Activated CD8-positive, alpha-beta T cell treated with anti-CD3 and anti-CD28 coated beads, Interleukin-2, amount 10 ng/mL, durations not matched to agents 7 days and 5 days (primary cell): ENCODE measurements around the gene ACAD11. TPM values are rescaled to one million over a fixed set of nuclear protein-coding genes. Genes with fewer than 3 reads are reported as not detected.

Source experiments
- ATAC-seq: fragments of 150-1000 bp; cut with Tn5 transposase; one replicate; pipeline ENCODE4 v1.10.0; 2021; ENCODE audit warnings: moderate library complexity
- CTCF ChIA-PET: fragments of 350-600 bp; sonication (Branson Sonifier 250); formaldehyde crosslinking; loops from one replicate; lab custom pipeline; 2021; ENCODE audit warnings: antibody characterized with exemption; lab: Charles Lee
- POLR2A ChIA-PET: fragments of 350-600 bp; sonication (Branson Sonifier 250); formaldehyde crosslinking; loops from one replicate; lab custom pipeline; 2021; ENCODE audit warnings: antibody characterized with exemption; lab: Charles Lee
- DNase-seq: peaks from one replicate; pipeline ENCODE4 v3.0.0-alpha.2; 2020
- H3K27ac Mint-ChIP-seq: one replicate; pipeline ENCODE4 v1.8.0; 2021; ENCODE audit warnings: mild to moderate bottlenecking, mixed read lengths
- H3K27me3 Mint-ChIP-seq: one replicate; pipeline ENCODE4 v1.8.0; 2021; ENCODE audit warnings: low read depth, mixed read lengths
- H3K36me3 Mint-ChIP-seq: one replicate; pipeline ENCODE4 v1.8.0; 2021; ENCODE audit warnings: low read depth, mixed read lengths
- H3K4me1 Mint-ChIP-seq: one replicate; pipeline ENCODE4 v1.8.0; 2021; ENCODE audit warnings: low read depth, mixed read lengths
- H3K4me3 Mint-ChIP-seq: one replicate; pipeline ENCODE4 v1.8.0; 2021; ENCODE audit warnings: mild to moderate bottlenecking, mixed read lengths
- H3K9me3 Mint-ChIP-seq: one replicate; pipeline ENCODE4 v1.8.0; 2022; ENCODE audit warnings: mixed read lengths; ENCODE audit not compliant: insufficient read depth
- total RNA-seq, 2 experiments: library from RNA; stranded (reverse); gene quantifications; one replicate each; pipeline ENCODE4 v1.2.3, GENCODE V29; 2021

ACAD11 gene
- total RNA-seq, 2 experiments from 2014 or later = 11.3 to 13.7 TPM

- POLR2A ChIA-PET = interaction anchor here (0.8 to 1.5 kb wide), 2 partner anchors 13 to 25 kb away, joined by 4 read pairs; no protein-coding TSS in a partner anchor
- Mint-ChIP-seq H3K27ac (peak overlapping the region; percentile 99), H3K36me3 (peaks cover 9% of the 10 kb centered on the region), H3K4me1 (peaks cover 41% of the 10 kb centered on the region), H3K27me3 (no peaks in the 10 kb centered on the region), H3K4me3 (peak overlapping the region; percentile 95), H3K9me3 (no peaks in the 10 kb centered on the region)
- DNase-seq (no peak), ATAC-seq (no peak)
- CTCF ChIA-PET = interaction anchor here (1.0 to 1.6 kb wide), 3 partner anchors 18 to 19 kb away, joined by 3 read pairs; no protein-coding TSS in a partner anchor
Observed at GRCh38 chr3:132661101-132661500, 1.5 kb upstream of the ACAD11 start.

- Mint-ChIP-seq H3K27ac (peak overlapping the region; percentile 99), H3K4me3 (peak overlapping the region; percentile 95), H3K27me3 (no peaks in the 10 kb centered on the region), H3K9me3 (no peaks in the 10 kb centered on the region), H3K4me1 (peaks cover 41% of the 10 kb centered on the region), H3K36me3 (peaks cover 9% of the 10 kb centered on the region)
- DNase-seq (no peak), ATAC-seq (no peak)
- CTCF ChIA-PET = interaction anchor here (1.0 to 1.2 kb wide), 2 partner anchors 19 kb away, joined by 3 read pairs; no protein-coding TSS in a partner anchor
- POLR2A ChIA-PET = interaction anchor here (0.8 to 1.5 kb wide), 2 partner anchors 13 to 25 kb away, joined by 4 read pairs; no protein-coding TSS in a partner anchor
Observed at GRCh38 chr3:132660811-132661070, 1.1 kb upstream of the ACAD11 start.

- POLR2A ChIA-PET = interaction anchor here (0.8 to 1.5 kb wide), 2 partner anchors 14 to 25 kb away, joined by 4 read pairs; no protein-coding TSS in a partner anchor
- ATAC-seq (peak; percentile 90), DNase-seq (peak; percentile 76)
- CTCF ChIA-PET = interaction anchor here (1.0 to 2.6 kb wide), 3 partner anchors 18 to 19 kb away, joined by 3 to 18 read pairs (median 3); no protein-coding TSS in a partner anchor
- peak within 1 kb of the TSS; percentile 95 for H3K4me3 Mint-ChIP-seq
- H3K9me3 Mint-ChIP-seq = no peaks in the 10 kb centered on the region
- peaks cover 9% of the 10 kb centered on the region for H3K36me3 Mint-ChIP-seq
- peaks cover 41% of the 10 kb centered on the region for H3K4me1 Mint-ChIP-seq
- no peaks in the 10 kb centered on the region for H3K27me3 Mint-ChIP-seq
- peak within 1 kb of the TSS; percentile 99 for H3K27ac Mint-ChIP-seq
Observed at GRCh38 chr3:132660052-132660810, 622 bp upstream of the ACAD11 start, which contains the start of gene UBA5. Gene UBA5, plus strand, starts transcription at chr3:132660329. Its CDS starts 209 bp downstream, at chr3:132660538.

- Mint-ChIP-seq H3K27ac (peak overlapping the region; percentile 99), H3K9me3 (no peaks in the 10 kb centered on the region), H3K27me3 (no peaks in the 10 kb centered on the region), H3K36me3 (peaks cover 9% of the 10 kb centered on the region), H3K4me3 (peak overlapping the region; percentile 95), H3K4me1 (peaks cover 35% of the 10 kb centered on the region)
- no peak for DNase-seq
- no peak for ATAC-seq
- CTCF ChIA-PET = interaction anchor here (0.5 to 3.9 kb wide), 9 partner anchors 9 to 752 kb away, joined by 3 to 20 read pairs (median 4); no protein-coding TSS in a partner anchor
- POLR2A ChIA-PET = interaction anchor here (0.9 kb wide), 1 partner anchor 241 kb away, joined by 4 read pairs; the partner anchor contains the start of gene DNAJC13
Observed at GRCh38 chr3:132659000-132659364, 627 bp downstream of the ACAD11 start.

- Mint-ChIP-seq H3K4me3 (peak overlapping the region; percentile 95), H3K36me3 (peaks cover 4% of the 10 kb centered on the region), H3K4me1 (peaks cover 26% of the 10 kb centered on the region), H3K9me3 (no peaks in the 10 kb centered on the region), H3K27ac (no peak overlapping the region), H3K27me3 (no peaks in the 10 kb centered on the region)
- POLR2A ChIA-PET = interaction anchor here (0.6 kb wide), 2 partner anchors 160 to 1143 kb away, joined by 3 read pairs; no protein-coding TSS in a partner anchor
- ATAC-seq = no peak
- CTCF ChIA-PET = interaction anchor here (0.6 to 3.9 kb wide), 7 partner anchors 16 to 753 kb away, joined by 3 to 20 read pairs (median 4); no protein-coding TSS in a partner anchor
- no peak for DNase-seq
Observed at GRCh38 chr3:132657869-132658747, 1.5 kb downstream of the ACAD11 start.

- no peak overlapping the region for H3K4me3 Mint-ChIP-seq
- ChIA-PET POLR2A (interaction anchor here (0.5 kb wide), 1 partner anchor 9 kb away, joined by 3 read pairs; no protein-coding TSS in a partner anchor), CTCF (interaction anchor here (1.5 to 3.9 kb wide), 2 partner anchors 13 to 119 kb away, joined by 4 to 20 read pairs; no protein-coding TSS in a partner anchor)
- peaks cover 15% of the 10 kb centered on the region for H3K4me1 Mint-ChIP-seq
- DNase-seq = no peak
- H3K9me3 Mint-ChIP-seq = no peaks in the 10 kb centered on the region
- ATAC-seq = no peak
- H3K27me3 Mint-ChIP-seq = no peaks in the 10 kb centered on the region
- H3K27ac Mint-ChIP-seq = no peak overlapping the region
- H3K36me3 Mint-ChIP-seq = no peaks in the 10 kb centered on the region
Observed at GRCh38 chr3:132655471-132655870, 4.1 kb downstream of the ACAD11 start.

GRCh38 chr3:132654721-132655120 is 4.9 kb downstream of the ACAD11 start:
- ATAC-seq = no peak
- Mint-ChIP-seq H3K27ac (no peak overlapping the region), H3K27me3 (no peaks in the 10 kb centered on the region), H3K9me3 (no peaks in the 10 kb centered on the region), H3K36me3 (no peaks in the 10 kb centered on the region), H3K4me1 (peaks cover 15% of the 10 kb centered on the region), H3K4me3 (no peak overlapping the region)
- no peak for DNase-seq
- ChIA-PET CTCF (interaction anchor here (1.1 kb wide), 1 partner anchor 12 kb away, joined by 3 read pairs; no protein-coding TSS in a partner anchor), POLR2A (no interaction called here)

GRCh38 chr3:132654190-132654589 is 5.4 kb downstream of the ACAD11 start:
- DNase-seq (no peak), ATAC-seq (no peak)
- peaks cover 13% of the 10 kb centered on the region for H3K4me1 Mint-ChIP-seq
- ChIA-PET POLR2A (no interaction called here), CTCF (interaction anchor here (1.1 to 1.7 kb wide), 2 partner anchors 11 to 118 kb away, joined by 3 to 9 read pairs; no protein-coding TSS in a partner anchor)
- H3K27ac Mint-ChIP-seq = no peak overlapping the region
- no peaks in the 10 kb centered on the region for H3K36me3 Mint-ChIP-seq
- H3K9me3 Mint-ChIP-seq = no peaks in the 10 kb centered on the region
- H3K27me3 Mint-ChIP-seq = no peaks in the 10 kb centered on the region
- H3K4me3 Mint-ChIP-seq = no peak overlapping the region

- DNase-seq (no peak), ATAC-seq (no peak)
- CTCF ChIA-PET = interaction anchor here (0.8 to 1.7 kb wide), 3 partner anchors 10 to 117 kb away, joined by 3 to 9 read pairs (median 8); no protein-coding TSS in a partner anchor
- Mint-ChIP-seq H3K27ac (no peak overlapping the region), H3K4me1 (peaks cover 3% of the 10 kb centered on the region), H3K4me3 (no peak overlapping the region), H3K27me3 (no peaks in the 10 kb centered on the region), H3K9me3 (no peaks in the 10 kb centered on the region), H3K36me3 (no peaks in the 10 kb centered on the region)
- POLR2A ChIA-PET = no interaction called here
Observed at GRCh38 chr3:132652640-132653270, 6.9 kb downstream of the ACAD11 start.

- Mint-ChIP-seq H3K4me3 (no peak overlapping the region), H3K4me1 (no peaks in the 10 kb centered on the region), H3K9me3 (no peaks in the 10 kb centered on the region), H3K36me3 (no peaks in the 10 kb centered on the region), H3K27me3 (no peaks in the 10 kb centered on the region), H3K27ac (no peak overlapping the region)
- ChIA-PET POLR2A (no interaction called here), CTCF (interaction anchor here (1.2 kb wide), 1 partner anchor 114 kb away, joined by 3 read pairs; no protein-coding TSS in a partner anchor)
- ATAC-seq (no peak), DNase-seq (no peak)
Observed at GRCh38 chr3:132650153-132650552, 9.5 kb downstream of the ACAD11 start.
